ENCODE data around the gene CIRBP. TPM values are rescaled to one million over a fixed set of nuclear protein-coding genes. Genes with fewer than 3 reads are reported as not detected.

The CIRBP gene
- total and polyA plus RNA-seq, 9 of the 15 experiments (the other 6 are each of a cell fraction or from before 2014, with no cell fraction given): 20.5 to 327 (median 176) TPM

DNA sequence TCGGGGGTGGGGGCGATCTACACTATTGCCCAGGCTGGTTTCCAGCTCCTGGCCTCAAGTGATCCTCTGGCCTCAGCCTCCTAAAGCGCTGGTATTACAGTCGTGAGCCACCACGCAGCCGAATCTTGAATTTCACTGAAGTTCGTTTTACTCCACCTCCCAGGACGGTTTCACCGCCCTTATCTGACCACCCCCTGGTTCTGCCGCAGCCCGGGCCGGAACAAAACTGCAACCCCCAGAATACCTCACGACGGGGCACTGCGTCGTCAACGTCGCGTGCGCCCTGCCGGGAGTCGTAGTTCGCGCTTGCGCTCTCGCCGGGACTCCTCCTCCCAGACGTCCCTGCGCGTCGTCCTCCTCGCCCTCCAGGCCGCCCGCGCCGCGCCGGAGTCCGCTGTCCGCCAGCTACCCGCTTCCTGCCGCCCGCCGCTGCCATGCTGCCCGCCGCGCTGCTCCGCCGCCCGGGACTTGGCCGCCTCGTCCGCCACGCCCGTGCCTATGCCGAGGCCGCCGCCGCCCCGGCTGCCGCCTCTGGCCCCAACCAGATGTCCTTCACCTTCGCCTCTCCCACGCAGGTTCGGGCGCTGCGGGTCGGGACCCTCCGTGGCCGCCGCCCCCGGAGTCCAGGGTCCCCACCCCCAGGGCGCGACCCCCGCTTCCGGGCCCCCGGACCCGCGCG, 27.6 kb upstream of the CIRBP start, which contains the start of gene ATP5F1D (continued):
- TF ChIP-seq USF1 (CRISPR knock-in tag; IDR thresholded peaks at IDR 0.05): peak; percentile 58; the same call in 1 of the 2 replicates
- TF ChIP-seq SREBF2 (CRISPR knock-in tag; IDR thresholded peaks at IDR 0.05): no peak
- no peak for TF ChIP-seq CHCHD3 (CRISPR knock-in tag; IDR thresholded peaks at IDR 0.05)
- peak; percentile 62; the same call in 1 of the 2 replicates for TF ChIP-seq E2F3 (CRISPR knock-in tag; IDR thresholded peaks at IDR 0.05)
- peak; percentile 93; the same call in 1 of the 2 replicates for TF ChIP-seq GATAD2B (IDR thresholded peaks at IDR 0.05; ENCODE audit: borderline replicate concordance)
- TF ChIP-seq CGGBP1 (CRISPR knock-in tag; IDR thresholded peaks at IDR 0.05): no peak
- TF ChIP-seq MNT (conservative IDR thresholded peaks at IDR 0.05): peak; percentile 57 to 75
- TF ChIP-seq GATAD2A (IDR thresholded peaks at IDR 0.05): no peak
- no peak for TF ChIP-seq PCBP2 (IDR thresholded peaks at IDR 0.05; ENCODE audit: low read depth, low read length, poor library complexity, severe bottlenecking)
- peak; percentile 94 for TF ChIP-seq HNRNPLL (IDR thresholded peaks at IDR 0.05; ENCODE audit: low read depth, low read length, poor library complexity, severe bottlenecking)
- 0 out of 2 replicates have a peak, but pooled peaks have one; percentile 42 for TF ChIP-seq ZNF592 (IDR thresholded peaks at IDR 0.05)
- no peak for TF ChIP-seq ID3 (CRISPR knock-in tag; IDR thresholded peaks at IDR 0.05)
- peak; percentile 66 for TF ChIP-seq ID3 (tag; IDR thresholded peaks at IDR 0.05)
- TF ChIP-seq CEBPG (CRISPR knock-in tag; IDR thresholded peaks at IDR 0.05): no peak
- no peak for TF ChIP-seq CEBPG (tag; conservative IDR thresholded peaks at IDR 0.05 in 1 of 2, IDR thresholded peaks at IDR 0.05 in 1 of 2)
- TF ChIP-seq MXD1 (CRISPR knock-in tag; IDR thresholded peaks at IDR 0.05; ENCODE audit: borderline replicate concordance, poor library complexity, severe bottlenecking): peak; percentile 50
- TF ChIP-seq, protein P1, sequence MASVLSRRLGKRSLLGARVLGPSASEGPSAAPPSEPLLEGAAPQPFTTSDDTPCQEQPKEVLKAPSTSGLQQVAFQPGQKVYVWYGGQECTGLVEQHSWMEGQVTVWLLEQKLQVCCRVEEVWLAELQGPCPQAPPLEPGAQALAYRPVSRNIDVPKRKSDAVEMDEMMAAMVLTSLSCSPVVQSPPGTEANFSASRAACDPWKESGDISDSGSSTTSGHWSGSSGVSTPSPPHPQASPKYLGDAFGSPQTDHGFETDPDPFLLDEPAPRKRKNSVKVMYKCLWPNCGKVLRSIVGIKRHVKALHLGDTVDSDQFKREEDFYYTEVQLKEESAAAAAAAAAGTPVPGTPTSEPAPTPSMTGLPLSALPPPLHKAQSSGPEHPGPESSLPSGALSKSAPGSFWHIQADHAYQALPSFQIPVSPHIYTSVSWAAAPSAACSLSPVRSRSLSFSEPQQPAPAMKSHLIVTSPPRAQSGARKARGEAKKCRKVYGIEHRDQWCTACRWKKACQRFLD (CRISPR knock-in tag; IDR thresholded peaks at IDR 0.05): no peak

Measured in K562 (cell line).